ENCODE measurements around the gene NCAM2.

The NCAM2 gene

DNA sequence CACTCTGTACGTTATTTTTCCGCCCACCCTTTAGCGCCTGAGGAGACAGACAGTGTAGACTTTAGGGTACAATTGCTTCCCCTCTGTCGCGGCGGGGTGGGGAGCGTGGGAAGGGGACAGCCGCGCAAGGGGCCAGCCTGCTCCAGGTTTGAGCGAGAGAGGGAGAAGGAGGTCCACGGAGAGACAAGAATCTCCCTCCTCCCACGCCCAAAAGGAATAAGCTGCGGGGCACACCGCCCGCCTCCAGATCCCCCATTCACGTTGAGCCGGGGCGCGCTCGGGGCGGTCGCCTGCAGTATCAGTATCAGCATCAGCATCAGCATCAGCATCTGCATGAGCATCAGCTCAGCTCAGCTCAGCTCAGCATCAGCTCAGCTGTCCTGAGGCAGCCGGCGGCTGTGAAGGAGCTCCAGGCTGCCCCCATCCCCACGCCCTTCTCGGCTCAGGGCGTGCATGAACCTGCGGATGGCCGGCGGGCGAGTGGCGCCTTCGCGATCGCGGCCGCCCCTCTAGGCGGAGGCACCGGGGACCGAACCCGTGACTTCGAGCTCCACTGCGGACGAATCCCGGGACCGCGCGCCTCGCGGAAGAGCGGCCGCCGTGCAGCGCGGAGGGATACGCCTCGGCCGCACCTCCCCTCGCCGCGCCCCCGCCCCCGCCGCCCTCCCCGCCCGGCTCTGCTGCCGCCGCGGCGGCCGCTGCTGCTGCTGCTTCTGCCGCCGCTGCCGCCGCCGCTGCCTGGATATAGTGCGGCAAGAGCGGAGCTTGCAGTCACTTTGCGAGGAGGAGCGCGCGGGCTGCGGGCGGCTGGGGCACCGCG is at the start of gene NCAM2:
TSS of gene NCAM2 (plus strand) at position 774 of the 820 bp plus-strand sequence.
- FAIRE-seq (no peak), DNase-seq (ENCODE audit: insufficient read length, low spot score) (no peak)

DNA sequence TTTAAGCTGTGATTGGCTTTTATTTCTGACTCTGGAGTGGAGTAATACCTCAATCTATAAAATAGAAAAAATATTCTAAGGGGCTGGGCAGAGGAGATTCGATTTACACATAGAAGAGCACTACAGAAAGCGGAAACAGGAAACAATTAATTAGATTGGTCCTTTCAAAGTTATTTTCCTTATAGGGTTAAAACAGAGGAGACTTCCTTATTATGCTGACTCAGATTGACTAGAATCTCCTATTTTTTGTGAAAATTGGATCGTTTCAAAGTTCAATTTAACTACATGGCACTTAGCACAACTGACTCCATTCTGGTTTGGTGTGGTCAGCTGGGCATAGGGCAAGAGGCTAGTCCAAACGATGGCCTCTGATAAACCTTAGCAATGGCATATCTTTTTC is 48.3 kb upstream of the NCAM2 start:
- no peak for FAIRE-seq
- DNase-seq (ENCODE audit: insufficient read length, low spot score) = no peak

DNA sequence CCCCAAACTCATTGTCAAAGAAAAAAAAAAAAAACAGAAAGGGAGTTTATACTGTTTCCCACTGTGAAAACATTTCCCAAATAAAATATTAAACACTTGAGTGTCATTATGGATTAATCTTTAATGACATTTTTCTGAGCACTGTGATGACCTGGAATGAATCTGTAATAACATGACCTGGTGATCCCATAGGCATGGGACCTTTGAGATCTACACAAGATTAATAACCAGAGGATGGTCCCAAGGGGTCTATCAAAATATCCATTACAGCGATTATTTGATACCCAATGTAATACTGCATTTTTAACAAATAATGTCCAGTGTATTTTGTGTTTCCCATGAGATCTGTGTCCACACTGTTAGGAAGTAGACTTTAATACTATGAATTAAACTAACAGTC is 32.4 kb upstream of the NCAM2 start:
- no peak for DNase-seq (ENCODE audit: insufficient read length, low spot score)
- FAIRE-seq = no peak

DNA sequence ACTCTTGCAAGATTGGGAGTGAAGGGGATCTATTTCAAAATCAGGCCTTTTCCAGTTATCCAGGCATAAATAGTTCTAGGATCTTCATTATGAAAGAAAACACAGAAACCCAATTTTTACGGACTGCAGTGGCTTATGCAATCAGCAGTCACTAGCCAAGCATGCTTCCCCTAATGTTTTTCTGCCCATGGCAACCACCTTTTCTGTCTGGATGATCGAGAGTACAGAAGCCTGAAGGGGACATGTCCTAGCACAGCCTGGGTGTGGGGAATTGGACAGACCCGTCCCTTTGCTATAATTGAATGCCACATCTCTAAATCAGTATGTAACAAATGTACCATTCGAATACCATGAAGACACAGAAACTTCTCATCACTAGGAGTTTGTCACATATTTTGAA is 29.8 kb upstream of the NCAM2 start:
- FAIRE-seq = no peak
- DNase-seq (ENCODE audit: insufficient read length, low spot score) = no peak

- DNase-seq (ENCODE audit: insufficient read length, low spot score) (no peak), FAIRE-seq (no peak)
These were observed 27.5 kb upstream of the NCAM2 start for GRCh38 chr21:20970691-20971090.

GRCh38 chr21:20971296-20971921 is 26.8 kb upstream of the NCAM2 start:
- FAIRE-seq (no peak), DNase-seq (ENCODE audit: insufficient read length, low spot score) (no peak)

GRCh38 chr21:20994790-20995189 is 3.4 kb upstream of the NCAM2 start:
- DNase-seq (ENCODE audit: insufficient read length, low spot score) (no peak), FAIRE-seq (no peak)

DNA sequence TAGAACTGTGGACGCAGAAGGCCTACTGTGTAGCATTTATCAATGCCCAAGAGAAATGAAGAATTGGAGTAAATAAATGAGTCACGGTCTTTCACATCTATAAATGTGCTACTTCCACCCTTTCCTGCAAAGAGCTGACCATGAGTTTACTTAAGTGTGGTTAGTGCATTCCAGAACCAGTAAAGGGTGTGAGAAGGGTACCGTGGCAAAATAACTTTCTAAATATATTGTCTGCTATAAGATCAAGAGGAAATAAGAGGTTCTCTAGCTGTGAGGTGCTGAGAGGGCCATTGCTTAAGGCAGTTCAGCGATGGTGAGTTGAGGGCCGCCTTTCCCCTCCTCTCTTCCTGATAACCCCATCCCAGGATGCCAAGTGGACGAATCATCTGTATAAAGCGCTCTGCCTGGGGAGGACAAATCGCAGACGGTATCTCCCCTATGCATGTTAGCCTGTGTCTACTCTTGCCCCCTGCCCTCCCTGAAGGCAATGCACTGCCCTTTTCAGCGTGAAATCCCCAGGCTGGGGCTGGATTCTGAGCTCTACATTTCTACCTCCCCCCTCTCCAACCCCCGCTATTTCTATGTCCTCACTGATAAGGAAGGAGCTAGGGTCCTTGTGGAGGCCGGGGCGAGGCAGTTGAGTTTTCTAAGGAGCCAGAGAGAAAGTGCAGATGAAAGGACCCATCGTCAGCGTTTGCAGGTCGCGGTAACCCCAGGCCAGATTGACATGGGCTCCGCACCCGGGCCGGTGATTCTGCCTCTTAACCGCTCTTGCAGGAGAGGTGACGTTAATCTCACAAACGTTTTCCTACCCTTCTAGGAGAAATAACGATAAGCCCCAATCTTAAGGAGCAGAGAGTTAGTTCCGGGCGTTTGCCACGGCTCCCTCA is 1.5 kb upstream of the NCAM2 start:
- DNase-seq (ENCODE audit: insufficient read length, low spot score) (no peak), FAIRE-seq (no peak)

GRCh38 chr21:20997311-20997635 is 936 bp upstream of the NCAM2 start:
- DNase-seq (ENCODE audit: insufficient read length, low spot score) = no peak
- no peak for FAIRE-seq

- DNase-seq (ENCODE audit: insufficient read length, low spot score) = no peak
- no peak for FAIRE-seq
These were observed 214 bp downstream of the NCAM2 start for GRCh38 chr21:20998456-20998789.

DNA sequence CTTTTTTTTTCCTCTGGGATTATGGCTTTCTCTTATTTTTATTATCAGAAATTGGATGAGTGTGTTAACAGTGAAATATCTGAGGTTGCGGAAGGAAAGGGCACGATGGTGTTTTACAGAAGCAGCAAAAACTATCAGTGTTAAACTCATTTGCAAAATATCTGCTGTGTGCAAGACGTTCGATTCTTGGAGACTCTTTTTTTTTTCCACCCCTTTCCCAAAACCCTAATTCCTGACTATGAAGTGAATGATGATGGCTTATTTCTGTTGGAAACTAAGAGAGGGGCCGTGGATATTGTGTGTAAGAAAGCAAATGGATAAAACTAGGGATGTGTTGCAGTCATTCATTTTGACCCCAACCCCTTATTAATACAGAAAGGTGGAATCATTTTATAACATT is 677 bp downstream of the NCAM2 start:
- FAIRE-seq (no peak), DNase-seq (ENCODE audit: insufficient read length, low spot score) (no peak)

GRCh38 chr21:20999659-21000058 is 1.4 kb downstream of the NCAM2 start:
- FAIRE-seq (peak; percentile 88), DNase-seq (ENCODE audit: insufficient read length, low spot score) (peak; percentile 34)

GRCh38 chr21:21000591-21001175 is 2.5 kb downstream of the NCAM2 start:
- FAIRE-seq = no peak

DNA sequence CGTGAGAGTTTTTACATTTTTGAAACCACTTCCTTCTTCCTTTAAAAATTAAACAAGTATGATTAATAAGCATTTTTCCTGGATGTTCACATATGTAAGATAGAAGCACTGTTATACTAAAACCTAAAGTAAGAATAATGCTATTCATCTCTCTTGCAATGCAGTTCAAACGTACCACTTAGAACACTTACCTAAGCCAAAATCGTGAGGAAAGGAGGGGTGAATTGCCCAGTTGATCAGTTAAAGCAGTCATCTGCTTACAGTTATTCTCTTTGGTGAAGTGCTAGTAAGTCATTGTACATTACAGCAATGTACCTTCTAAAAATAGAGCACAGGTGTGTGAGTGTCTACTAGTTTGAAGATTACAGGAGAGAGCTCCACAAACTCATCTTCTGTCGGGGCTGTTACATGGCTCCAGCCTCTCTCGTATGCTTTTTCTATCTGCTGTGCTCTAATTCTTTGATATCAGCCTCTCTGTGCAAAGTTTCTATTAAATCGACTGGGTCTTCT is 3.4 kb downstream of the NCAM2 start:
- no peak for DNase-seq (ENCODE audit: insufficient read length, low spot score)
- FAIRE-seq = no peak

More at GRCh38 chr21:21000591-21001175, 2.5 kb downstream of the NCAM2 start:
- no peak for DNase-seq (ENCODE audit: insufficient read length, low spot score)

DNA sequence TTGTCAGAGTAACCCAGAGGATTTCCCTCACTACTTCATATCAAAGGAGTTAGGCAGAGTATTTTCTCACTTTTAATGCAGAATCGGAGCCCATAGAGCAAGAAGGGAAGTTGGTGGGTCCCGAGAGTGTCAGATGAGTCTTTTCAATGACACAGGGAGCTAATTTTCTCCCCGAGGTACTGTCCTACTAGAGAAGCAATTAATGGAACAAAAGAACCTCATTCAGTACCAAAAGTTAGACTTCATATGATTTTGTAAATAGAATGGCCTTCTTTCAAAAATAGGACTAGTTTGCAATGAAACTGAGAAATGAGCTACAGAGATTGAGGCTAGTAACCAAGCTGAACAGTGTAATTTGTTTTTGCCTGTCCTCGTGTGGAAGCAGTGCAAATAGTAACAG is 3.9 kb downstream of the NCAM2 start:
- no peak for DNase-seq (ENCODE audit: insufficient read length, low spot score)
- no peak for FAIRE-seq

GRCh38 chr21:21003701-21004100 is 5.5 kb downstream of the NCAM2 start:
- FAIRE-seq = no peak
- DNase-seq (ENCODE audit: insufficient read length, low spot score) = no peak

DNA sequence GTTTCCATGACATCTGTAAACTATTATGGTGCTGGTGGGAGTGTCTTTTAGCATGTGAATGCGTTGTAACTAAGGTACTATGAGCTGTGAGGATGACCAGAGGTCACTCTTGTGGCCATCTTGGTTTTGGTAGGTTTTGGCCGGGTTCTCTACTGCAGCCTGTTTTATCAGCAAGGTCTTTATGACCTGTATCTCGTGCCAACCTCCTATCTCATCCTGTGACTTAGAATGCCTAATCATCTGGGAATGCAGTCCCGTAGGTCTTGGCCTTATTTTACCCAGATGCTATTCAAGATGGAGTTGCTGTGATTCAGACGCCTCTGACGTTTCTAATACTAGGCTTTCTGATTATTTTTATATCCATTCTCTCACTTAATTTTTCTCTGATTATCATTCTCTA is 9.4 kb downstream of the NCAM2 start:
- DNase-seq (ENCODE audit: insufficient read length, low spot score) = no peak
- FAIRE-seq = no peak

DNA sequence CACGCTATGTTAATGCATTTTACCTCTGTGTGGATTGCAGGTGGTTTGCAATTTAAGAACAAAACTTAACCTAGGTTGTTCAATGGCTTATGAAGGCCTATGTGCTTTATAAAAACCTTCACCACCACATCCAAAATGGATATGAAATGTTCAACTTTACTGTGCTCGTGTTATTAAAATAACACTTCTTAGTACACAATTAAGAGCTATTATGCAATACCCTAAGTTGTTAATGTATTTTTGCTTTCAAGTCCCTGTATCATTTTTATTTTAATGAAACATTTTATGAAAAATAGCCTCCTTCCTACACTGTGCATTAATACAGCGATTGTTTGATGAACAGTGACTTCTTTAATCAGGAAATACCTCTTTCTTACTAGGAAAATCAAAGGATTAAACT is 12.0 kb downstream of the NCAM2 start:
- DNase-seq (ENCODE audit: insufficient read length, low spot score) = no peak
- no peak for FAIRE-seq

- no peak for FAIRE-seq
These were observed 12.5 kb downstream of the NCAM2 start for GRCh38 chr21:21010698-21011097.

GRCh38 chr21:21018821-21019220 is 20.6 kb downstream of the NCAM2 start:
- FAIRE-seq (no peak), DNase-seq (ENCODE audit: insufficient read length, low spot score) (no peak)

More at GRCh38 chr21:21010698-21011097, 12.5 kb downstream of the NCAM2 start:
- DNase-seq (ENCODE audit: insufficient read length, low spot score) = no peak

DNA sequence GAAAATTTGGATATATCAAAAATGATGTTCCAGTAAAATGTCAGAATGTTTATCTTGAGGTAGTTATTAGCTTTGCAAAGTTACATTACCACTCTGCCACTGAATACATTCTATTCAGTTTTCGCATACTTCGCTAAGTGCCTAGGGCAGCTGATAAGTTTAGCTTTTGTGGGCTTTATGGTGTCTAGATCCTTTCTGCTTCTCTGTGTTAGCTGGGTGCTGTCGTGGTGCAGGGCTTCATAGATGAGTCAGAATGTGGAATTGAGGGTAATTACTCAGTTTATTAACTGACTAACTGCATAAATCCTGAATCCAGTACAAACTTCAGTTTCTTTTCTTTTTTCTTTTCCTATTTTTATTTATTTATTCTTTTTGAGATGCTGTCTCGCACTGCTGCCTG is 21.5 kb downstream of the NCAM2 start:
- DNase-seq (ENCODE audit: insufficient read length, low spot score) (no peak), FAIRE-seq (no peak)

All from GM19239 (cell line).